ENCODE results near the gene ADAM30. TPM values are rescaled to one million over a fixed set of nuclear protein-coding genes. Genes with fewer than 3 reads are reported as not detected.

The ADAM30 gene
- total RNA-seq, 1 donor from 2014 or later: 1.4 TPM

DNA sequence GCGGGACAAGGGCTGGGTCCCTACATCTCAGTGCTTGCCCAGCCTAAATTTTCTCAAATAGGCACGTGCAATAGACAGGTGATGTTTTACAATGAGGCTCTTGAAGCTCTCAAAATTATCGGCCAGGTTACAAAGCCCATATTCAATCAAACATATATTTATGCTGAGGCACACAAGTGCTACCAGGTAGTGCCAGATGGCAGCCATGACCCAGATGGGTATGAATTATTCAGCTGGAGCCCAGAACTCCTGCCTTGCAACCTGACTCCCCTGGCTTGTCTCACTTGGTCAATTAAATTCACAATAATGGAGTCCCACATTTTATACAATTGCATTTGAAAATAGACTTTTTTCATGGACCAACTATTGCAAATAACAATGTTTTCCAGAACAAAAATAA lies 12.3 kb upstream of the ADAM30 start:
- no peak for DNase-seq (ENCODE audit: low spot score)

GRCh38 chr1:119906927-119907652 lies 10.8 kb upstream of the ADAM30 start:
- DNase-seq (ENCODE audit: low spot score): no peak

DNA sequence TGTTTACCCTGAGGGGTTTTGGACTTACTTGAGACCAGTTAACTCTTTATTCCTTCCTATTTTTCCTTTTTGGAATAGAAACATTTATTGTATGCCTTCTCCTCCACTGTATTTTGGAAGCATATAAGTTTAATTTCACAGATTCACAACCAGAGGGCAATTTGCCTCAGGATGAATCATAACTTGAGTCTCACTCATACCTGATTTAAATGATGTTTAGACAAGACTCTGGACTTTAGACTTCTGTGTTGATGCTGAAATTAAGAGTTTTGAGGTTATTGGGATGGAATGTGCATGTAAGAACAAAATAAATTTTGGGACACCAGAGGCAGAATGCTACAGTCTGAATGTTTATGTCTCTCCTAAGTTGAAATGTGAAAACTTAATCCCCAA lies 7.1 kb upstream of the ADAM30 start:
- no peak for DNase-seq (ENCODE audit: low spot score)

GRCh38 chr1:119902775-119903442 lies 6.6 kb upstream of the ADAM30 start:
- DNase-seq (ENCODE audit: low spot score): no peak

- no peak for DNase-seq (ENCODE audit: low spot score)
These were observed 2.8 kb upstream of the ADAM30 start for GRCh38 chr1:119898981-119899720.

DNA sequence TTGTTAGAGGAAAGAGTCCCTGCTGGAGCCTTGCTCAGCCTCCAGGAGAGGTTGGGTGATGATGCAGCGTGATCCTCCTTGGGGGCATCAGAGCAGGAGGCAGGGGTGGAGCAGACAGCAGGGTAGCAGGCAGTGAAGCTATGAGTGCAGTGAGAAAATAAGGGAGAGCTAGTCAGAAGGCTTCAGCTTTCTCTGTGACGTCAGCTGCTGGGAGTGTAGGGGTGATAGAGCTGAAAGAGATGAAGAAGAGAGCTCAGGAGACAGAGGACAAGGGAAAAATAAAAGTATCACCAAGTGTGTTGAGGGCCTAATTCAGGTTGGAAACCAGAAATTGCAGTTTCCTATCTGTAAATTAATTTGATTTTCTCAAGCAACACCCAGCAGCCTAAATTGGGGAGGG lies 2.2 kb upstream of the ADAM30 start:
- no peak for DNase-seq (ENCODE audit: low spot score)

GRCh38 chr1:119895102-119895501 lies 1.2 kb downstream of the ADAM30 start:
- DNase-seq (ENCODE audit: low spot score): no peak

DNA sequence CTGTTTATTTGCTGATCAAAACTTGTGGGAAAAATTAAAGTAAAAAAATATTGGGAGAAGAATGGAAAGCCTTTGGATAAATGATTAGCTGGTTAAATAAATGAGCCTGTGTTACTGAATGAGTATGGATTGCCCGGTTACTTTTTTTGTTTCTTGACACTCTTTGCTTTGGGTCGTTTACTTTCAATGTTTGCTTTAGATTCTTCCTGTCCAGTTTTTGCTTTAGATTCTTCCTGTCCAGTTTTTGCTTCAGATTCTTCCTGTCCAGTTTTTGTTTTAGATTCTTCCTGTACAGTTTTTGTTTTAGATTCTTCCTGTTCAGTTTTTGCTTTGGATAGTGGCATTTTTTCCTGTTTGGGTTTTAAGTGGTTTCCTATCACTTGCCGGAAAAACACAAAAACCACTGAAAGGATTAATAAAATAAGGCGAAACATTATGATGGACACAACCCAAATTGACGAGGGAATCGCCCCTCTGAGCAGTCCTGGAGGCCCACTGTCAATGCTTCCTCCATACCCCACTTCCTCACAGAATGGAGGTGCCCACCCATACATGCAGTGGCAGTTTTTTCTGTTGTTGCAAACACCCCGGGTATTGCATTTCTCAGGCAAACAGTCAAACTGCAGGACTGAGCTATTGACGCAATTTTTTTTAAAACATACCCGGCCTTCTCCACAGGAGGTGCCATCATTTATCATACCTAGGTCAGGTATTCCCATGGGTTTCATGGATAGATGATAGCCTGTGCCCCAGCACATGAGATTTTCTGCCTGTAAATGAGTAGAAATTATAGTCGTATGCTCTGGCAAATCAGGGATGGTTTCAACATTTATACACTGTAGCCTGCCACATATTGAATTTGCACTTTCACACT lies 2.3 kb downstream of the ADAM30 start:
- no peak for DNase-seq (ENCODE audit: low spot score)

GRCh38 chr1:119893238-119893791 lies 3.0 kb downstream of the ADAM30 start:
- DNase-seq (ENCODE audit: low spot score): no peak

DNA sequence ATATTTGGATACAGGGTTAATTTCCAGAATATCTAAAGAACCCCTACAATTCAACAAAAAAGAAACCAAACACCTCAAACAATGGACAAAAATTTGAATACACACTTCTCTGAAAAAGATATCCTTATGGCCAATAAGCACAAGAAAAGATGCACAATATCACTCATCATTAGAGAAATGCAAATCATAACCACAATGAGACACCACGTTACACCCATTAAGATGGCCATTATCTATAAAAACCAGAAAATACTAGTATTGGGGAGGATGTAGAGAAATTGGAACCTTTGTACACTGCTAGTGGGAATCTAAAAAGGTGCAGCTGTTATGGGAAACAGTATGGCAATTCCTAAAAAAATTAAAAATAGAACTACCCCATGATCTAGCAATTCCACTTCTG lies 4.9 kb downstream of the ADAM30 start:
- DNase-seq (ENCODE audit: low spot score): no peak

DNA sequence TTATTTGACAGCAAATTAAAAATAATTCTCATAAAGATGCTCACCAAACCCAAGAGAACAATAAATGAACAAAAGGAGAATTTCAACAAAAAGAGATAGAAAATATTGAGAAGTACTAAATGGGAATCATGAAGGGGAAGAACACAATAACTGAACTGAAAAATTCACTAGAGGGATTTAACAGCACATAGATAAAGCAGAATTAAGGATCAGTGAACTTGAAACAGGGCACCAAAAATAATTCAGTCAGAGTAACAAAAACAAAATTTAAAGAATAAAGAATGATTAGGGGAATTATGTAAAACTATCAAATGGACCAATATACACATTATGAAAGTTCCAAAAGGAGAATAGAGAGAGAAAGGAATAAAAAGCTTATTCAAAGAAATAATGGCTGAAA lies 7.8 kb downstream of the ADAM30 start:
- DNase-seq (ENCODE audit: low spot score): no peak

DNA sequence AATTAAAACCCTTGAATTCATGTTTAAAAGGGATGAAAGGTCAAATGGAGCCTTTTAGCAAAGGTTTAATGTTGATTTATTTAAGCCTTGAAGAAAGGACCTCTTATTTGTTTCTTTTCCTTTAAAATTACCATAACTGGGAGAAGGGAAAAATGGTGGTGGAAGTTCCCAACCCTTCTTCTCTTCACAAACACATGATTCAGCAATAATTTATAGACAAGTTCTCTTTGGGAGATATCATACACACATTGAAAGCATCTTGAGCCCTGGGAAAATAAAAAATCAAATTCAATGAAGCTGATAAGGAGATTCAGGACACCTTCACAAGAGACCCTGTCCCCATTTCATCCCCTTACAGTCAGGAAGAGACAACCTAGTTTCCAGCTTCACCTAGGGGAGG lies 8.9 kb downstream of the ADAM30 start:
- no peak for DNase-seq (ENCODE audit: low spot score)

- DNase-seq (ENCODE audit: low spot score): no peak
These were observed 10.2 kb downstream of the ADAM30 start for GRCh38 chr1:119885903-119886783.

- DNase-seq (ENCODE audit: low spot score): no peak
These were observed 11.6 kb downstream of the ADAM30 start for GRCh38 chr1:119884711-119885110.

- DNase-seq (ENCODE audit: low spot score): no peak
These were observed 12.5 kb downstream of the ADAM30 start for GRCh38 chr1:119883826-119884225.

- no peak for DNase-seq (ENCODE audit: low spot score)
These were observed 13.9 kb downstream of the ADAM30 start for GRCh38 chr1:119882132-119883049.

DNA sequence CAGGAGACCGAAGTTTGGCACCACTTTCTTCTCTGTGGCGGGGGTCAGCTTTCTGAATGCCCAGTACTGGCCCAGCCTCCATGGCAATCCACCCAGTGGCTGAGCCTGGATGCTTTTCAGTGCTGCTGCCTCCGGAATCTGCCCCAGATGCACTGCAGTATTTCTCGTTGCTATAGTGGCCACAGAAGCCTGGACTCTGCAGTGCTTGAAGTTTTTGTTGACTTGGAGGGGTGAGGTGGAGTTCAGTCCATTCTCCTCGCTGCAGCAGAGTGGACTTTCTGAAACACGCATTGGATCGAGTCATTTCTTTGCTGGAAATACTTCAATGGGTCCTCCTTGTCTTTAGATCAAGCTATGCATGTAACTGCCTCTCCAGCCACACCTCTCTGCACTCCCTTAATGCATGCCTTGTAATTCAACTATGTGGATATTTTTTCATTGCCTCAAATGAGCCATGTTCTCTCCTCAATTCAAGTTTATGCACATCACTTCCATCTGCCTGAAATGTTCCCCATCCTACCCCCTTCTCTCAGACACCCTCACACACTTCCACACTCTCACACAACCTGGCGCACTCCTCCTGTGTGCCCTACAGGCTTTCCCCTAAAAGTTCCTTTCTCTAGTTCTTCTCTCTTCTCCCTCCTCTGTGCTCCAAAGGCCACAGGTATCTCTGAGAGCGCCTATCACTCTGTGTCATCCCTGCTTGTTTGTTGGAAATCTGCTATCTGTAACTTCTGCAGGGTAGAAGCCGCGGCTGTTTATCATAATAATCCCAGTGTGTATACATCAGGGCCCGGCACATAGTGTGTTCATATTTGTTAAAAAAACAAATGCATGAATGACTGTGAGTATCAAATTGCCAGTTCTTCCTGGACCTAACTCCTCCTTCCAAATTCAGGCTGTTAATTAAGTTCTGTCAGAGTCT lies 16.5 kb downstream of the ADAM30 start:
- DNase-seq (ENCODE audit: low spot score): no peak

DNA sequence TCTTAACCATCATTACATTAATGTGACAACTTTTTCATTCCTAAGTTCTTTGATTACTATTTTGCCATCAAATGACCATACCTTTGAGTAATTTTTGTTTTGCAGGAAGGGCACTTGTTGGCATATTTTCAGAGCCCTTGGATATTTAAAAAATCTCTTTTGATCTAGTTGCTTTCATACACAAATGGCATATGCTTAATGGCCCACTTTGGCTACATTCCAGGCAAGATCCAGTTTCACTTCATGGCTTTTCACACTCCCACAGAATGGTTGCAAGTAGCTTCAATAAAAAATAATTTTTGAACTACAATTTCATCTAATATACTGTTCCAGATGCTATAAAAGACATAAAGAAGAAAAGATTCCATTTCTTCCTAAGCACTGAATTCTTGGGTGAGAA lies 18.1 kb downstream of the ADAM30 start:
- no peak for DNase-seq (ENCODE audit: low spot score)

Data from umbilical cord (tissue), 2 donors.